ENCODE results near the gene KXD1.
"Not testable (repeated sequence)": the region's sequence is repeated elsewhere in the genome, so short reads cannot be mapped to it uniquely, and the experiment has no call there.

KXD1 gene

GRCh38 chr19:18537431-18537830, 20.2 kb upstream of the KXD1 start:
- no peak for DNase-seq

DNA sequence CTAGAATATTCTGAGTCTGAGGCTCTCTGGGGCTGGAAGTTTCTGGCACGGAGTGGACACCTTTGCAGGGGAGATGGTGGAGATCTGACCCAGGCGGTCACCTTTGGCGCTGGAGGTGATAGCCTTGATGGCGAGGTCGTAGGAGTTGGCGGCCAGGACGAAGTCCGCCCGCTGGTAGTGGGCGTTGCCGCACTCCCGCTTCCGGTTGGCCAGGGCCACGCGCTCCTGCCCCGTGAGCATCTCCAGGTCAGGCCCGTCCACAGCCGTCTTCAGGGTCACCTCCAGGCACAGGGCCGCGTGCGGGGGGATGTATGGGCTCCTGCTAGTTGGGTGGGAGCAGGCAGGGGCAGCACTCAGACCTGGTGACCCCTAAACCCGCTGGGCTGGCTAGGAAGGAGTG, 19.6 kb upstream of the KXD1 start:
- no peak for DNase-seq

- no peak for DNase-seq
Measured at GRCh38 chr19:18539372-18539771, 18.3 kb upstream of the KXD1 start.

GRCh38 chr19:18540200-18540599, 17.5 kb upstream of the KXD1 start:
- not testable (repeated sequence) for DNase-seq

GRCh38 chr19:18541258-18541991, 16.2 kb upstream of the KXD1 start:
- DNase-seq, result no peak

GRCh38 chr19:18541992-18542940, 15.4 kb upstream of the KXD1 start:
- no peak for DNase-seq

DNA sequence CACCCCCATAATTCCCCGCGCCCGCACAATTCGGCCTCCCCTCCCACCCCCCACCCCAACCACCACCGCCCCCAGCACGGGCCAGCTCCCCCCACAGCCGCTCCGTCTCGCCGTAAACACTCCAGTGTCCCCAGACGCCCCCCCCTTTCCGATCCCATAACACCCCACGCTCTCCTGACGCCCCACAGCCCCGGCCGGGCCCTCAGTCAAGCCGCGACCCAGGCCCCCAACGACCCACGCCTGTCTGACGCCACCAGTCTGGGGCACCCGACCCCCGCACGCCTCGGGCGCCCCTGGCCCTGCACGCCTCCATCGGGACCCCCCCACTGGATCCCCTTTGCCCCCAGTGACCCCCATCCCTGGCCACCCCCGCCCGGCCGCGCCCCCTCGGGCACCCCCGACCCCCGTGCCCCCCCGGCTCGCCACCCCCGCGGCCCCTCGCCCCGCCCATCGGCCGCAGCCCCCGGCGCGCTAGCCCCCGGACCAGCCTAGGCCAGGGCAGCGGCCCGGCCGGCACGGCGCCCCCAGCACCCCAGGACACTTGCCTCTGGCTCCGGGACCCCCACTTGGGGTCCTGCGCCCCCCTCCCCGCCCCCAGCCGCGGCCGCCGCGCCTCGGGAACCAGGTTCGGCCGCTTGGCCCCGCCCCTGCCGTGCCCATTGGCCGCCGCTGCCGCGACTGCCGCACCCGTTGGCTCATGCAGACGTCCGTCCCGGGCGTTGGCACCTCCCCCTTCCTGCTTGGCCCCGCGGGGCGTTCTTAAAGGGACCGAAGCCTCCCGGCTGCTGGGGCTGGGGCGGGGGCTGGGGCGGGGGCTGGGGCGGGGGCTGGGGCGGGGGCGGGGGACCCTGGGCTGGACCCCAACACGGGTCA, 14.5 kb upstream of the KXD1 start, which contains the start of gene FKBP8:
TSS of gene FKBP8 (minus strand) at position 633 of the 873 bp plus-strand sequence. CDS start 1,603 bp downstream, outside the sequence.
- peak; percentile 80 for DNase-seq

- peak; percentile 76 for DNase-seq
Measured at GRCh38 chr19:18543814-18544475, 13.7 kb upstream of the KXD1 start.

DNA sequence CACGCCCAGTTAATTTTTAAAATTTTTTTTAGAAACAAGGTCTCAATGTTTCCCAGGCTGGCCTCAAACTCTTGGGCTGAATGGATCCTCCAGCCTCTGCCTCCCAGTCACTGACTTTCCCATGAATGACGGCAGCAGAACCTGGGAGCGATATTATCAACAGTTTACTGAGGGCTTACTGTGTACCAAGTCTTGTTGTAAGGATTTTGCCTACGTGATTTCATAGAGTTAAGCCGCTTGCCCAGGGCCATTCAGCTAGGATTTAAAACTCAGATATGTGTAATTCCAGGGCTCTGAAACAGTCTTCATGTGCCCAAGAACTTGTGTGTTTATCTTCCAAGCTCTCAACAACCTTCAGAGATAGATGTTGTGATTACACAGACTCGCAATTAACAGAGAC, 6.0 kb upstream of the KXD1 start:
- no peak for DNase-seq

- no peak for DNase-seq
Measured at GRCh38 chr19:18558202-18558555, 509 bp downstream of the KXD1 start.

DNA sequence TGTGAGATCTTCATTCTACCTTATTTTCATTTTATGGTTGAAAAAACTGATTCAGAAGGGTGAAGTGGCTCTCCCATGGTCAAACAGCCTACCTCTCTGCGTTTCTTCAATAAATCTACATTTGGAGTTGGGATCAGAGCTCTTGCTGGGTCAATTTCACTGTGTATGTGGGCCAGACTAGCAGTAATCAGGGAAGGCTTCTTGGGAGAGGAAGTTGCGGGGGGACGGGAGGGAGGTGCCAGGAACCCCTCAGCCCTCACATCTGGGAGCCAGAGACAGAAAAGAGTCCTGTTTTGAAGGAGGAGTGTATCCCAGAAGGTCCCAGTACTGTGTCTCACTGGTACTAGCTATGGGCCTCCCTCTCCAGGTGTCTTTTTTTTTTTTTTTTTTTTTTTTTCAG, 934 bp downstream of the KXD1 start:
- no peak for DNase-seq

GRCh38 chr19:18559685-18560084, 2.0 kb downstream of the KXD1 start:
- no peak for DNase-seq

DNA sequence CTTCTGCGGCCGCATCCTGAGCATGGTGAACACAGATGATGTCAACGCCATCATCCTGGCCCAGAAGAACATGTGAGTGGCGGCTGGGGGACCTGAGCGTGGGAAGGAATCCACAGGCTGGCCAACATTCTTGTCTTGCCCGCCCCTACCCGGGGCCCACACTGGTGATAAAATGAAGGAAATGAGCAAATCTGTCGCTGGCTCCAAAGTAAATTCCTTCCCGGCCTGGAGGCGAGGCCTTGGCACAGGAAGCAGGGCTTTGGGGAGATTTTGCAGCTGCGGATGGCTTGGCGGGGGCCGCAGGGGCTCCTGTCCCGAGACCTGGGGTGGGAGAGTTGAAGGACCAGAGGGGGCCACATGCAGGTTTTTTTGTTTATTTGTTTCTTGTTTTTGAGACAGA, 4.4 kb downstream of the KXD1 start:
- DNase-seq, result no peak

DNA sequence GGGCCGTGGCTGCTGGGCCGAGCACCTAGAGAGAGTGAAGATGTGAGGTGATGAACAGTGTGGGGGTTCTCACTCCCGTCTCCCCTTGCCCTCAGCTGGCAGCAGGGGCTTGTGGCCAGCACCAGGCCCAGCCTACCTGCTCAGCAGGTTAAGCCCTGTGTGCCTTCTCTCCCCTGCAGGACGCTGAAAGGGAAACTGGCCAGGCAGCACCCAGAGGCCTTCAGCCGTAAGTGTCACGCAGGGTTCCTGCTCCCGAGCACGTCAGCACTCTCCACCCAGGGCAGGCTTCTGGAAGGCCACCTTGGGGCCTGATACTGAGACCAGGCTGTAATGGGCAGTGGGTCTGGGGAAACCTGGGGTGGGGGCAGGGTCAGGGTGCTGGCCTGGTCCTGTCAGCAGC, 9.3 kb downstream of the KXD1 start:
- DNase-seq, result no peak

GRCh38 chr19:18568367-18568766, 10.7 kb downstream of the KXD1 start:
- DNase-seq, result no peak

DNA sequence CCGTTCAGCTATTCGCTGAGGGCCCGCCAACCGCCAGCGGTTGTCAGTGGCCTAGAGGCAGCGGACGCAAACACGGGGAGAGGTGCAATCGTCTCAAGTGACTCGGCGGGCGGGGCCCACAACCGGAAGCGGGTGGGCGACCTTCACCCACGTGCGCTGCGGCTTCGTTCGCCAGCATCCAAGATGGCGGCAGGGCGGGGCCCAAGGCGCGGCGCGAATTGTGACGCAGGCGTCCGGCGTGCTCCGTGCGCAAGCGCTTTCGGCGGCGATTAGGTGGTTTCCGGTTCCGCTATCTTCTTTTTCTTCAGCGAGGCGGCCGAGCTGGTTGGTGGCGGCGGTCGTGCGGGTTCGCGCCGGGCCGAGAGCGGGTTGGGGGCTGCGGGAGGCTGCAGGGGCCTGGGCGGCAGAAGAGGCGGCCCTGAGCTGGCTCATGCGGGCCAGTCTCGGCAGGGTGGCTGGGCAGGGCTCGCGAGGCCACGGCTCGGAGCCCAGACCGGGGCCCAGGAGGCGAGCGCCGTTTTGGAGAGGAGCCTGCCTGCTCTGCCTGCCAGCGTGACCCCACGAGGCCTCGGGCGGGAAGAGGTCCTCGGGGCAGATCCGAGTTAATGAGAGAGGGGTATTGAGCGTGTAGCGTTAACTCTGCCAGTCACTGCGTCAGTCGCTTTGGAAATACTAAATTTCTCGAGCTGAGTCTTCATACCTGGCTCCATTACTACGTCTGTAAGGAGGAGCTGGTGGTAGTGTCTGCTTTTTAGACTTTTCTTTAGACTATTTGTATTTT, 14.1 kb downstream of the KXD1 start, which contains the start of gene UBA52:
TSS of gene UBA52 (plus strand) at position 294 of the 781 bp plus-strand sequence. CDS start 1,444 bp downstream, outside the sequence.
- DNase-seq, result peak; percentile 96

DNA sequence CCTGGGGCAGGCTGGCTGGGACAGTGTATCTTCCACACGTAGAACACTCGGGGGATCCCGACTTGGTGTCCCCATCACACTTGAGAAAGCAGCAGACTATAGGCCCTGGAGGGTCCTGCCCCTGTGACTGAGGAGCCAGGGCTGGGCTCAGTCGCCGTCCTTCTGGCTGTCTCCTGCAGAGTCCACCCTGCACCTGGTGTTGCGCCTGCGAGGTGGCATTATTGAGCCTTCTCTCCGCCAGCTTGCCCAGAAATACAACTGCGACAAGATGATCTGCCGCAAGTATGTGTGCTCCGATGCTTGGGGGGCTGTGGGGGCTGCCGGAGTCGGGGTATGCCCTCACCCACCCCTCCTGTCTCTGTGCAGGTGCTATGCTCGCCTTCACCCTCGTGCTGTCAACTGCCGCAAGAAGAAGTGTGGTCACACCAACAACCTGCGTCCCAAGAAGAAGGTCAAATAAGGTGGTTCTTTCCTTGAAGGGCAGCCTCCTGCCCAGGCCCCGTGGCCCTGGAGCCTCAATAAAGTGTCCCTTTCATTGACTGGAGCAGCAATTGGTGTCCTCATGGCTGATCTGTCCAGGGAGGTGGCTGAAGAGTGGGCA, 17.1 kb downstream of the KXD1 start:
- DNase-seq, result no peak

DNA sequence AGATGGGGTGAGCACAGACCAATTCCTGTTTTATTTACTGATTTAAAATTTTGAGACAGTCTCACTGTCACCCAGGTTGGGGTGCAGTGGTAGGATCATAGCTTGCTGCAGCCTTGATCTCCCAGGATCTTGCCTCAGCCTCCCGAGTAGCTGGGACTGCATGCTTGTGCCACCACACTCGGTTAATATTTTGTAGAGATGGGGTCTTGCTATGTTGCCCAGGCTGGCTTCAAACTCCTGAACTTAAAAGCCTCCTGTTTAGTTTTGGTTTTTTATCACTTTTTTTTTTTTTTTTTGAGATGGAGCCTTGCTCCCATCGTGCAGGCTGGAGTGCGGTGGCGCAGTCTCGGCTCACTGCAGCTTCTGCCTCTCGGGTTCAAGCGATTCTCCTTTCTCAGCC, 18.7 kb downstream of the KXD1 start:
- no peak for DNase-seq

GRCh38 chr19:18577365-18577914, 19.8 kb downstream of the KXD1 start:
- no peak for DNase-seq

GRCh38 chr19:18580311-18580710, 22.6 kb downstream of the KXD1 start:
- DNase-seq, result no peak

DNA sequence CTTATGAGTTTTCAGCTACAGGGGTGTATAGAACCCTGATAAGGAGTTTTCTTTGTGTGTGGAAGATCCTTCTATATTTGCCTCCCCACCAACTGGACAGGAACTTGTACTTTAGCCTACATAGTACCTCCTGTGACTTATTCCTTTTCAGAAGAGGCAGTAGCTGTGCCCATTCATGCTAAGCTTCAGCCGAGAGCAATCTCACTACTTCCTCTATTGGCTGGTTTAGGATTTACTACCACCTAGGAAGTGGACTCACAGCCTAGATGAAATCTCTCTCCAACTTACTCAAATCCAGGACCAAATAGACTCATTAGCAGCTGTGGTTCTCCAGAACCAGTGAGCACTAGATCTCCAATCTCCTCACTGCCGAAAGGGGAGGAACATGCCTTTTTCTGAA, 28.6 kb downstream of the KXD1 start:
- DNase-seq, result no peak
